Spleen (tissue), 7 donors: Measurements from ENCODE around the gene TGFB1I1.

Source experiments
- POLR2A ChIP-seq, 3 donors: fragments of 450-650 bp; IDR thresholded peaks; one replicate each; pipeline ENCODE4 v1.5.1; 2017; ENCODE audit warnings: antibody characterized with exemption in 3 of 3, mild to moderate bottlenecking in 1 of 3
- TF ChIP-seq, protein P1 (sequence below), 11 experiments: fragments of 200-600 bp in 7 of 11; fragments of 450-650 bp in 4 of 11; sonication (generic) in 4 of 11; IDR thresholded peaks in 8 of 11; conservative IDR thresholded peaks in 3 of 11; 1 replicate in 7 of 11; 2 replicates in 4 of 11; pipeline versions ENCODE4 v1.4.0 to v1.8.0; 2016 to 2021; ENCODE audit warnings: antibody characterized with exemption in 11 of 11, inconsistent platforms in 4 of 11, mild to moderate bottlenecking in 1 of 11
- donor health status: DM: no; HTN: no; CAD: no; lungs with moderate emphysema.
- donor health status: DM: no; HTN: no; CAD: no.
- donor health status: DM: no; HTN: no; CAD: no.

DNA sequence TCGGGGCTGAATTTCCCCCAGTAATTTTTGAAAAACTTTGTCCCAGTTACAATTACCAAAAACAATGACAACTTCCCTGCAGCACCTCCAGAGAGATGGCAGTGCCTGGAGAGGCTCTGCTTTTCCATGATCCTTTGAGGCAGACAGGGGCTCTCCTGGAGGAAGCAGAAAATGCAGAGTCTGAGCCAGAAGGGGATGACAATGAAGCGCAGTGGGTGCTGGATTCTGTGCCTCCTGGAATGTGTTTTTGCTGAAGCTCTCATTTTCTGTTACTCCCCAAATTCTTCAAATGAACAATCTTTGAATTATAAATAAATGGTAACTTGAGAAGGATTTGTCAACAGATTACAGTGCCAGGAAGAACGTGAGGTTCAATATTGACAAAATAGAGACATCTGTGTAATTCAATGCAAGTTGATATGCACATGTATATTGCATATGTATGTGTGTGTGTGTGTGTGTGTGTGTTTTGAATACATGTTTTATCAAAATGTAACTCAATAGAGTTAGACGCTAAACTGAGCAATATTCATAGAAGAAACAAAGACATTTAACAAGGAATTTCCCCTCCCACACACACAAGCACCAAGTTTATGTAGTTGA is 45.9 kb downstream of the TGFB1I1 start:
- TF ChIP-seq, protein P1, sequence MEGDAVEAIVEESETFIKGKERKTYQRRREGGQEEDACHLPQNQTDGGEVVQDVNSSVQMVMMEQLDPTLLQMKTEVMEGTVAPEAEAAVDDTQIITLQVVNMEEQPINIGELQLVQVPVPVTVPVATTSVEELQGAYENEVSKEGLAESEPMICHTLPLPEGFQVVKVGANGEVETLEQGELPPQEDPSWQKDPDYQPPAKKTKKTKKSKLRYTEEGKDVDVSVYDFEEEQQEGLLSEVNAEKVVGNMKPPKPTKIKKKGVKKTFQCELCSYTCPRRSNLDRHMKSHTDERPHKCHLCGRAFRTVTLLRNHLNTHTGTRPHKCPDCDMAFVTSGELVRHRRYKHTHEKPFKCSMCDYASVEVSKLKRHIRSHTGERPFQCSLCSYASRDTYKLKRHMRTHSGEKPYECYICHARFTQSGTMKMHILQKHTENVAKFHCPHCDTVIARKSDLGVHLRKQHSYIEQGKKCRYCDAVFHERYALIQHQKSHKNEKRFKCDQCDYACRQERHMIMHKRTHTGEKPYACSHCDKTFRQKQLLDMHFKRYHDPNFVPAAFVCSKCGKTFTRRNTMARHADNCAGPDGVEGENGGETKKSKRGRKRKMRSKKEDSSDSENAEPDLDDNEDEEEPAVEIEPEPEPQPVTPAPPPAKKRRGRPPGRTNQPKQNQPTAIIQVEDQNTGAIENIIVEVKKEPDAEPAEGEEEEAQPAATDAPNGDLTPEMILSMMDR (IDR thresholded peaks at IDR 0.05 in 8 of 11, conservative IDR thresholded peaks at IDR 0.05 in 3 of 11): no peak
- no peak for TF ChIP-seq POLR2A (IDR thresholded peaks at IDR 0.05)
